ENCODE data around the gene DAPK1. TPM values are rescaled to one million over a fixed set of nuclear protein-coding genes. Genes with fewer than 3 reads are reported as not detected.

DAPK1 gene
- total and polyA plus RNA-seq, 2 donors (not counting 1 experiment from before 2014, with no cell fraction given): 1.7 to 2.8 TPM

DNA sequence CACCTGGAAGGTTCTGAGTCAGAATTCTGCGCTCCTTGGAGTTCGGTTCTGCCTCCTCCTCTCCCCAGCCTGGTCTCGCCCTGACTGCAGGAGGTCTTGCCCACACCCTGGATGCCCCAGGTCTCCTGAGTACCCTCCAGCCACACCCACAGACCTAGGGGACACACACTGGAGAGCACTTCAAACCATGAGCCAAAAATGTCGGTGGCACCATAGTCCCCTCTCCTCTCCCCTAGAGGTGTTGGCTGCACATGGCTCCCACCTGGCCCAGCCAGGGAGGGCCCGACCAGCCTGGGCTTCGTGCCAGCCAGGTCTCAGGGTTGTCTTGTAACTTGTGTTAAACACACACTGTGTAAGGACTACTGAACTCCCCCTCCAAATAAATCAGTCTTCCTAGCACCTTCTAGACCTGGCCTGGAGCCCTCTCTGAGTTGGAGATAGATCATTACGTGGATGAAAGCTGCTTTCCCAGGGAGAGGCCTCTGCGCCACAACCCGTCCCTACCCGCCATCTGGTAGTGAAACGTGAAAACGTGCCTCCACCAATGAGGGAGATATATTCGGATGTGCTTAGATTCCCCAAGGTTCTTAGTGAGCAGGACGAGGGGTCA is 178.3 kb downstream of the DAPK1 start:
- Histone ChIP-seq H3K79me2 (ENCODE audit: control insufficient read depth, insufficient read depth, low read length) (no peaks in the 10 kb centered on the region), H3K9ac (ENCODE audit: low read length) (no peak overlapping the region), H2AFZ (ENCODE audit: insufficient read depth, low read depth, low read length, poor library complexity, severe bottlenecking) (no peak overlapping the region), H4K20me1 (ENCODE audit: control insufficient read depth, insufficient read depth, low read length, poor library complexity, severe bottlenecking) (no peaks in the 10 kb centered on the region), H3K27me3 (replicated peaks in 1 of 4; ENCODE audit: control extremely low read depth in 1 of 4, control insufficient read depth in 3 of 4, insufficient read depth in 4 of 4, low read length in 3 of 4) (peaks cover 0 to 2% (median 0%) of the 10 kb centered on the region in 4 experiments), H3K4me1 (ENCODE audit: control insufficient read depth in 2 of 2, insufficient read depth in 2 of 2, low read length in 2 of 2) (no peaks in the 10 kb centered on the region), H3K4me3 (ENCODE audit: control extremely low read depth in 1 of 5, extremely low read depth in 1 of 5, insufficient read depth in 1 of 5, low read depth in 2 of 5, low read length in 4 of 5) (no peak overlapping the region), H3K9me3 (ENCODE audit: control extremely low read depth in 1 of 3, control insufficient read depth in 2 of 3, insufficient read depth in 1 of 3, low read length in 2 of 3) (peaks cover 0 to 3% (median 0%) of the 10 kb centered on the region in 3 donors), H3K36me3 (replicated peaks in 1 of 2; ENCODE audit: control extremely low read depth in 1 of 2, control insufficient read depth in 1 of 2, extremely low read depth in 1 of 2, insufficient read depth in 2 of 2, low read length in 1 of 2) (no peaks in the 10 kb centered on the region), H3K27ac (ENCODE audit: low read length in 2 of 2) (no peak overlapping the region), H3K4me2 (replicated peaks; ENCODE audit: low read depth, low read length, poor library complexity, severe bottlenecking) (no peak overlapping the region)
- ChIA-PET CTCF (no interaction called here), POLR2A (no interaction called here)
- H3K4me1 Mint-ChIP-seq: no peaks in the 10 kb centered on the region
- no peak for ATAC-seq (ENCODE audit: low read depth)
- no peak overlapping the region for H3K27ac Mint-ChIP-seq
- DNase-seq: no peak
- H3K4me3 Mint-ChIP-seq: no peak overlapping the region
- intact Hi-C loops (cut with micrococcal nuclease): loop anchor here (5.0 kb wide), 1 partner anchor 901 kb away; no protein-coding TSS in a partner anchor
- no peaks in the 10 kb centered on the region for H3K9me3 Mint-ChIP-seq (ENCODE audit: insufficient read depth)
- TF ChIP-seq EZH2 (IDR thresholded peaks at IDR 0.05; ENCODE audit: borderline replicate concordance, insufficient read depth, low read depth, low read length, poor library complexity, severe bottlenecking) (no peak), CTCF (IDR thresholded peaks at IDR 0.05) (no peak)
- WGBS (ENCODE audit: insufficient coverage): 88% methylated on average over 12 of the region's 14 CpGs
- H3K27me3 Mint-ChIP-seq: peaks cover 4% of the 10 kb centered on the region

DNA sequence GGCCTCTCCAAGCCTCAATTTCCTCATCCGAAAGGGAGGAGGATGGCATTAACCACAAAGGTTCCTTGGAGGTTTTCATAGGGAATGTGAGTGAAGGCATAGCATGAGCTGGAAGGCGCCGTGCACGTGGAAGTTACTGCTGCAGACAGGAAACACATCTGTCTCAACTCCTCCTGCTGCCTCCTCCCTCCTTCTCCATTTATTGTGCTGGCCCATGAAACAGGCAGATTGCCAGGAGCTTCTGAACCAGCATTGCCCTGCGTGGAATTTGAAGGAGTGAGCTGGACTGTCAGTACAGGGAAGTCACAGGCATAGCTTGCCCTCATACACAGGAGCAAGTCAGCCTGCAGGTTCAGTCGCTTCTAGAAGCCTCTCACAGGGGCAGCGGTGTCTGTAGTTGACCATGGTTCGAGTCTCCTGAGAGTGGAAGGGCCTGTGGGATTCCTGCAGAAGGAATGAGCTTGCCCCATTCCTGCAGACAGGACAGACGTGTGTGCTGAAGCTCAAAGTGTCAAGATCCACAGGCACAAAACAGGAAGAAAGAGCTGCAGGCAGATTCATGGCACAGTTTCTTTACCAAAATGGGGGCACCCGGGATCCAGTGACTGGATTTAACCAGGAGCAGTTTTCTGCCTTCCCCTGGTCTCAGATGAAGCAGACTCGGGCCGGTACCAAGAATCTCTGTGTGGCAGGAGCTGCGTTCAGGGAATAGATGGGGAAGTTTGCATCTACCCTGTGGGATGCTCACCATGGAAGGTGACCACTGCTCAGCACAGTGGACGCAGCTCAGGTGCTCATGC is 179.5 kb downstream of the DAPK1 start:
- H2AFZ ChIP-seq (ENCODE audit: insufficient read depth, low read depth, low read length, poor library complexity, severe bottlenecking): no peak overlapping the region
- ATAC-seq (ENCODE audit: low read depth): no peak
- H3K4me3 ChIP-seq (ENCODE audit: control extremely low read depth in 1 of 5, extremely low read depth in 1 of 5, insufficient read depth in 1 of 5, low read depth in 2 of 5, low read length in 4 of 5): no peak overlapping the region
- no peak overlapping the region for H3K4me2 ChIP-seq (replicated peaks; ENCODE audit: low read depth, low read length, poor library complexity, severe bottlenecking)
- TF ChIP-seq EZH2 (IDR thresholded peaks at IDR 0.05; ENCODE audit: borderline replicate concordance, insufficient read depth, low read depth, low read length, poor library complexity, severe bottlenecking): no peak
- TF ChIP-seq CTCF (IDR thresholded peaks at IDR 0.05): no peak
- H3K4me1 ChIP-seq (ENCODE audit: control insufficient read depth in 2 of 2, insufficient read depth in 2 of 2, low read length in 2 of 2): no peaks in the 10 kb centered on the region
- no peaks in the 10 kb centered on the region for H4K20me1 ChIP-seq (ENCODE audit: control insufficient read depth, insufficient read depth, low read length, poor library complexity, severe bottlenecking)
- POLR2A ChIA-PET: no interaction called here
- CTCF ChIA-PET: no interaction called here
- H3K9ac ChIP-seq (ENCODE audit: low read length): no peak overlapping the region
- Mint-ChIP-seq H3K27ac (no peak overlapping the region), H3K9me3 (ENCODE audit: insufficient read depth) (no peaks in the 10 kb centered on the region), H3K4me1 (no peaks in the 10 kb centered on the region), H3K4me3 (no peak overlapping the region), H3K27me3 (peaks cover 4% of the 10 kb centered on the region)
- H3K79me2 ChIP-seq (ENCODE audit: control insufficient read depth, insufficient read depth, low read length): no peaks in the 10 kb centered on the region
- peaks cover 0 to 2% (median 0%) of the 10 kb centered on the region in 4 experiments for H3K27me3 ChIP-seq (replicated peaks in 1 of 4; ENCODE audit: control extremely low read depth in 1 of 4, control insufficient read depth in 3 of 4, insufficient read depth in 4 of 4, low read length in 3 of 4)
- intact Hi-C loops (cut with micrococcal nuclease): loop anchor here (5.0 kb wide), 1 partner anchor 900 kb away; no protein-coding TSS in a partner anchor
- no peak overlapping the region for H3K27ac ChIP-seq (ENCODE audit: low read length in 2 of 2)
- 69% methylated on average over 12 of the region's 14 CpGs for WGBS (ENCODE audit: insufficient coverage)
- DNase-seq: no peak
- H3K9me3 ChIP-seq (ENCODE audit: control extremely low read depth in 1 of 3, control insufficient read depth in 2 of 3, insufficient read depth in 1 of 3, low read length in 2 of 3): peaks cover 0 to 3% (median 0%) of the 10 kb centered on the region in 3 donors
- H3K36me3 ChIP-seq (replicated peaks in 1 of 2; ENCODE audit: control extremely low read depth in 1 of 2, control insufficient read depth in 1 of 2, extremely low read depth in 1 of 2, insufficient read depth in 2 of 2, low read length in 1 of 2): no peaks in the 10 kb centered on the region
